HEK293T (cell line): ENCODE measurements around the gene CXCR2.

Source experiments
- CTCF ChIA-PET: fragments of 350-600 bp; formaldehyde crosslinking; extraction: SDS; loops from one replicate; lab custom pipeline; 2021; ENCODE audit warnings: antibody characterized with exemption, inconsistent platforms; lab: Yijun Ruan, JAX
- POLR2A ChIA-PET: fragments of 350-600 bp; formaldehyde crosslinking; extraction: SDS; loops from one replicate; lab custom pipeline; 2020; ENCODE audit warnings: antibody characterized with exemption, inconsistent platforms; lab: Yijun Ruan, JAX
- DNase-seq: peaks from one replicate; pipeline ENCODE4 v3.0.0; 2012; ENCODE audit warnings: mixed read lengths; ENCODE audit errors: extremely low spot score
- ARNT ChIP-seq: fragments of 450-650 bp; IDR thresholded peaks from 2 replicates; pipeline ENCODE4 v1.6.1; 2017; ENCODE audit warnings: mild to moderate bottlenecking
- BHLHE40 ChIP-seq: fragments of 450-650 bp; IDR thresholded peaks from 2 replicates; pipeline ENCODE4 v1.6.1; 2016; ENCODE audit warnings: mild to moderate bottlenecking, moderate library complexity, borderline replicate concordance
- CTBP1 ChIP-seq: fragments of 450-650 bp; IDR thresholded peaks from 2 replicates; pipeline ENCODE4 v1.6.1; 2016; ENCODE audit warnings: borderline replicate concordance
- ELF4 ChIP-seq: fragments of 450-650 bp; IDR thresholded peaks from 2 replicates; pipeline ENCODE4 v1.6.1; 2017; ENCODE audit warnings: antibody characterized with exemption
- FOXA1 ChIP-seq: fragments of 450-650 bp; IDR thresholded peaks from 2 replicates; pipeline ENCODE4 v1.6.1; 2016; ENCODE audit warnings: mild to moderate bottlenecking
- FOXK2 ChIP-seq: fragments of 450-650 bp; IDR thresholded peaks from 2 replicates; pipeline ENCODE4 v1.6.1; 2016; ENCODE audit warnings: mild to moderate bottlenecking
- FOXM1 ChIP-seq: fragments of 450-650 bp; IDR thresholded peaks from 2 replicates; pipeline ENCODE4 v1.6.1; 2017; ENCODE audit warnings: mild to moderate bottlenecking, borderline replicate concordance
- HDGF ChIP-seq: fragments of 450-650 bp; IDR thresholded peaks from 2 replicates; pipeline ENCODE4 v1.6.1; 2017; ENCODE audit warnings: antibody characterized with exemption, borderline replicate concordance
- L3MBTL2 ChIP-seq: fragments of 450-650 bp; conservative IDR thresholded peaks from 2 replicates; pipeline ENCODE4 v1.6.1; 2016; ENCODE audit warnings: mild to moderate bottlenecking
- LEF1 ChIP-seq: fragments of 450-650 bp; IDR thresholded peaks from 2 replicates; pipeline ENCODE4 v1.6.1; 2017; ENCODE audit warnings: mild to moderate bottlenecking, borderline replicate concordance
- NFRKB ChIP-seq: fragments of 450-650 bp; IDR thresholded peaks from 2 replicates; pipeline ENCODE4 v1.6.1; 2016; ENCODE audit warnings: mild to moderate bottlenecking, moderate library complexity
- PKNOX1 ChIP-seq: fragments of 450-650 bp; IDR thresholded peaks from 2 replicates; pipeline ENCODE4 v1.6.1; 2016
- SP1 ChIP-seq: fragments of 450-650 bp; IDR thresholded peaks from 2 replicates; pipeline ENCODE4 v1.6.1; 2017
- SUZ12 ChIP-seq: fragments of 450-650 bp; IDR thresholded peaks from 2 replicates; pipeline ENCODE4 v1.6.1; 2016; ENCODE audit warnings: mild to moderate bottlenecking
- TARDBP ChIP-seq: fragments of 450-650 bp; IDR thresholded peaks from 2 replicates; pipeline ENCODE4 v1.6.1; 2016
- ZNF384 ChIP-seq: fragments of 450-650 bp; IDR thresholded peaks from 2 replicates; pipeline ENCODE4 v1.6.1; 2016

CXCR2 gene

GRCh38 chr2:218125626-218126080 lies at the start of gene CXCR2:
Gene CXCR2, plus strand, starts transcription at chr2:218126028. Its CDS starts 8,774 bp downstream, at chr2:218134802.
- TF ChIP-seq ARNT (no peak), PKNOX1 (no peak), HDGF (no peak), TARDBP (no peak), SUZ12 (no peak), FOXK2 (no peak), LEF1 (no peak), NFRKB (no peak), L3MBTL2 (no peak), CTBP1 (no peak), SP1 (no peak), FOXA1 (no peak), ELF4 (no peak), FOXM1 (no peak)
- DNase-seq: no peak
- POLR2A ChIA-PET: no interaction called here
- CTCF ChIA-PET: no interaction called here

DNA sequence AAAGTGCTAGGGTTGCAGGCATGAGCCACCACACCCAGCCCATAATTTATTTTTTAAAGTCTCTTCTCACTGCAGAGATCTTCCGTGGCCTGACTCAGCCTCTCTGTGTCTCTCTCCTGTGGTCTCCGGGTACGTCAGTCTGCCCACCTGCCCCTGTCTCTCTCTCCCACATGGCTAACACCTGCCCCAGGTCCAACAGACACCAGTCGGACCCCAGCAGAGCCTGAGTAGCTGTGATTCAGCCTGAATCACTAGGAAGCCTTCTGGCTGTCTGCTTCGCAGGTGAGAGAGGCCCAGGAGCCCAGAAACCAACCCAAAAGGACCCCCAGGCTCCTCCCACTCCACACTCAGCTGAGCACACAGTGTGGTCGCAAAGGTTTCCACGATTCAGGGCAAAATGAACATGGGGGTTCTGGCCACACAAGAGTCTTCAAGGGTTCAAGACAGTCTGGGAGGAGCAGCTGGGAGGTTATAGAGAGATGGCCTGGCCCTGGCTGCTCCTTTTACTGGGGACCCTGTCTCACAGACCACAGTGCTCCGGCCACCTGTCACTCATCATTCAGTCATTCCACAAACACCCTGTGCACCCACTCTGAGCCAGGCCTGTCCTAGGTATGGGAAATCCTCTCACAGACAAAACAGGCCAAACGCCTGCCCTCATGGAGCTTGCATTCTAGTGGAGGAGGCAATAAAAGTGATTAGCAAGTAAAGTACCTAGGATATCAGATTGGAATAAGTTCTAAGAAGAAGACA lies 48.2 kb upstream of the CXCR2 start:
- CTCF ChIA-PET: interaction anchor here (0.9 kb wide), 1 partner anchor 14 kb away, joined by 3 read pairs; no protein-coding TSS in a partner anchor

GRCh38 chr2:218079943-218080913 lies 45.6 kb upstream of the CXCR2 start:
- ChIA-PET CTCF (no interaction called here), POLR2A (no interaction called here)
- TF ChIP-seq BHLHE40 (no peak), HDGF (no peak), SUZ12 (no peak), SP1 (no peak), FOXM1 (no peak)
- DNase-seq: no peak

More for the DNA sequence above, 48.2 kb upstream of the CXCR2 start:
- DNase-seq: no peak
- POLR2A ChIA-PET: no interaction called here
- no peak for TF ChIP-seq FOXM1
- no peak for TF ChIP-seq HDGF

GRCh38 chr2:218081063-218081462 lies 44.8 kb upstream of the CXCR2 start:
- TF ChIP-seq HDGF (no peak), SUZ12 (no peak), FOXM1 (no peak), TARDBP (no peak), FOXA1 (no peak), ZNF384 (no peak), L3MBTL2 (no peak), NFRKB (no peak), ARNT (no peak), ELF4 (no peak), PKNOX1 (no peak), BHLHE40 (no peak), FOXK2 (no peak), LEF1 (no peak), CTBP1 (no peak), SP1 (no peak)
- ChIA-PET POLR2A (no interaction called here), CTCF (no interaction called here)
- no peak for DNase-seq

DNA sequence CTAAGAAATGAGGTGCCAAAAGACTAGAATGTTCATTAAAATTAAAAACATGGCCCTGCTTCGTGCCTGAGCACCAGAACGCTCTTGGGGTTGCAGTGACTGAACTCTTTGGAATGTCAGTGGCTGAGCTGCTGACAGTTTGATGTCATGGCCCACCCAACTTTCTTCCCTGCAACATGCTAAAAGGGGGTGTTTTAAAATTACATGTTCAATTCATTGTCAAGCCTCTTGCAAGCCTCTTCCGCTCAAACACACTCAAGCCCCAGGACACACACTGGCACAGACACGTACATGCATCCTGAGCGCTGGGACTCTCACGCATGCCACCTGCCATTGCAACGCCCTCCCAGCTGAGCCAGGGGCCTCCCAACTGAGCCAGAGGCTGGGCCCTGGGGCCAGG lies 44.1 kb upstream of the CXCR2 start:
- TF ChIP-seq ELF4 (no peak), ZNF384 (no peak), FOXK2 (no peak), FOXM1 (no peak), SP1 (no peak), BHLHE40 (no peak), PKNOX1 (no peak), LEF1 (no peak), CTBP1 (no peak)
- ChIA-PET CTCF (interaction anchor here (0.6 to 1.1 kb wide), 2 partner anchors 8 to 565 kb away, joined by 3 to 4 read pairs; no protein-coding TSS in a partner anchor), POLR2A (no interaction called here)
- DNase-seq: no peak
